Loucy (cell line): Measurements from ENCODE around the gene CDADC1.

Experiments used
- EZH2phosphoT487 ChIP-seq: fragments of 200-600 bp; IDR thresholded peaks from 2 replicates; pipeline ENCODE4 v1.6.1; 2018; ENCODE audit warnings: antibody characterized with exemption, mild to moderate bottlenecking, moderate library complexity, borderline replicate concordance
- TF ChIP-seq, protein P1 (sequence below): fragments of 200-600 bp; sonication (generic); conservative IDR thresholded peaks from 2 replicates; pipeline ENCODE4 v1.5.1; 2014; ENCODE audit warnings: mild to moderate bottlenecking, antibody characterized with exemption, low read length

DNA sequence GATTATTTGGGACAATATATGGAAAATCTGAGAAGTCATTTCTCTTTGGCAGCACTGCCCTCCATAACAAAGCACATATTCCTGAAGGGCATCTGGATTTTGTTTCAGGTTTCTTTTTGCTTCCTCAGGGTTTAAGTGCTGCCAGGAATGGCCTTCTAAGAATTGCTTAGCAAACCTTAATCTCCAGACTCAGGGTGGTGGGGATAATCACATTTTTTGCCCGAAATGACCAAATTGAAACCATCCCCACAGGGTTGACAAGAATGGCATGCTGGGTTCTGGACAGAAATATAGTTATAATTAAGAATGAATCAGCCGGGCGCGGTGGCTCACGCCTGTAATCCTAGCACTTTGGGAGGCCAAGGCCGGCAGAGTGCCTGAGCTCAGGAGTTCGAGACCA is 6.4 kb upstream of the CDADC1 start:
- TF ChIP-seq, protein P1, sequence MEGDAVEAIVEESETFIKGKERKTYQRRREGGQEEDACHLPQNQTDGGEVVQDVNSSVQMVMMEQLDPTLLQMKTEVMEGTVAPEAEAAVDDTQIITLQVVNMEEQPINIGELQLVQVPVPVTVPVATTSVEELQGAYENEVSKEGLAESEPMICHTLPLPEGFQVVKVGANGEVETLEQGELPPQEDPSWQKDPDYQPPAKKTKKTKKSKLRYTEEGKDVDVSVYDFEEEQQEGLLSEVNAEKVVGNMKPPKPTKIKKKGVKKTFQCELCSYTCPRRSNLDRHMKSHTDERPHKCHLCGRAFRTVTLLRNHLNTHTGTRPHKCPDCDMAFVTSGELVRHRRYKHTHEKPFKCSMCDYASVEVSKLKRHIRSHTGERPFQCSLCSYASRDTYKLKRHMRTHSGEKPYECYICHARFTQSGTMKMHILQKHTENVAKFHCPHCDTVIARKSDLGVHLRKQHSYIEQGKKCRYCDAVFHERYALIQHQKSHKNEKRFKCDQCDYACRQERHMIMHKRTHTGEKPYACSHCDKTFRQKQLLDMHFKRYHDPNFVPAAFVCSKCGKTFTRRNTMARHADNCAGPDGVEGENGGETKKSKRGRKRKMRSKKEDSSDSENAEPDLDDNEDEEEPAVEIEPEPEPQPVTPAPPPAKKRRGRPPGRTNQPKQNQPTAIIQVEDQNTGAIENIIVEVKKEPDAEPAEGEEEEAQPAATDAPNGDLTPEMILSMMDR, result no peak
- no peak for TF ChIP-seq EZH2phosphoT487
